ENCODE data around the gene ABCG2.

GRCh38 chr4:88062843-88063242, 95.6 kb downstream of the ABCG2 start:
- TF ChIP-seq CTCF (IDR thresholded peaks at IDR 0.05) = no peak
- no peak for TF ChIP-seq POLR2A (IDR thresholded peaks at IDR 0.05)

Data from heart left ventricle (tissue), 13 donors.